ENCODE results near the gene AHR.
"Not testable (repeated sequence)": the region's sequence is repeated elsewhere in the genome, so short reads cannot be mapped to it uniquely, and the experiment has no call there.

AHR gene

GRCh38 chr7:17342756-17343155 is 44.3 kb downstream of the AHR start:
- no peak for DNase-seq

DNA sequence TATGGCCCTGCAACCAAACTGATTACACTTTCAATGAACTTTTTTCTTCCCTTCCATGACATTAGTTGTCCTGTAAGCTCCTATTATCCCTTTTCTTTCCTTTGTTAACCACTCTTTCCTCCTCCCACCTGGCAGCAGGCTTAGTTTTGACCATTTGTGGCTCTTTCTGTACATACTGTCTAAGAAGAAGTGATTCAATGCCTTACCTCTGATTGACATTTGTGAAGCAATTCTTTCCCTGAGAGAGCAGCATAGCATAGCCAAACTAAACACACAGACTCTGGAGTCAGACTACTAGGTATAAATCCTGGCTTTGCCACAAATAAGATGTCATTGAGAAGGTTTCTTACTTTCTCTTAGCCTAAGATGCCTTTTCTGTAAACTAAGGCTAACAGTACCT is 48.9 kb downstream of the AHR start:
- no peak for DNase-seq

- DNase-seq = not testable (repeated sequence)
Observed at GRCh38 chr7:17348932-17349331, 50.5 kb downstream of the AHR start.

DNA sequence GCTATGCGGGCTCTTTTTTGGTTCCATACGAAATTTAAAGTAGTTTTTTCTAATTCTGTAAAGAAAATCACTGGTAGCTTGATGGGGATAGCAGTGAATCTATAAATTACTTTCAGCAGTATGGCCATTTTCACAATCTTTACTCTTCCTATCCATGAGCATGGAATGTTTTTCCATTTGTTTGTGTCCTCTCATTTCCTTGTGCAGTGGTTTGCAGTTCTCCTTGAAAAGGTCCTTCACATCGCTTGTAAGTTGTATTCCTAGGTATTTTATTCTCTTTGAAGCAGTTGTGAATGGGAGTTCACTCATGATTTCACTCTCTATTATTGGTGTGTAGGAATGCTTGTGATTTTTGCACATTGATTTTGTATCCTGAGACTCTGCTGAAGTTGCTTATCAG is 51.9 kb downstream of the AHR start:
- DNase-seq = not testable (repeated sequence)

GRCh38 chr7:17353650-17354419 is 55.4 kb downstream of the AHR start:
- DNase-seq = not testable (repeated sequence)

GRCh38 chr7:17354473-17354872 is 56.0 kb downstream of the AHR start:
- DNase-seq = no peak

- no peak for DNase-seq
Observed at GRCh38 chr7:17355050-17355449, 56.6 kb downstream of the AHR start.

- no peak for DNase-seq
Observed at GRCh38 chr7:17357952-17358351, 59.5 kb downstream of the AHR start.

GRCh38 chr7:17359610-17360009 is 61.2 kb downstream of the AHR start:
- no peak for DNase-seq

DNA sequence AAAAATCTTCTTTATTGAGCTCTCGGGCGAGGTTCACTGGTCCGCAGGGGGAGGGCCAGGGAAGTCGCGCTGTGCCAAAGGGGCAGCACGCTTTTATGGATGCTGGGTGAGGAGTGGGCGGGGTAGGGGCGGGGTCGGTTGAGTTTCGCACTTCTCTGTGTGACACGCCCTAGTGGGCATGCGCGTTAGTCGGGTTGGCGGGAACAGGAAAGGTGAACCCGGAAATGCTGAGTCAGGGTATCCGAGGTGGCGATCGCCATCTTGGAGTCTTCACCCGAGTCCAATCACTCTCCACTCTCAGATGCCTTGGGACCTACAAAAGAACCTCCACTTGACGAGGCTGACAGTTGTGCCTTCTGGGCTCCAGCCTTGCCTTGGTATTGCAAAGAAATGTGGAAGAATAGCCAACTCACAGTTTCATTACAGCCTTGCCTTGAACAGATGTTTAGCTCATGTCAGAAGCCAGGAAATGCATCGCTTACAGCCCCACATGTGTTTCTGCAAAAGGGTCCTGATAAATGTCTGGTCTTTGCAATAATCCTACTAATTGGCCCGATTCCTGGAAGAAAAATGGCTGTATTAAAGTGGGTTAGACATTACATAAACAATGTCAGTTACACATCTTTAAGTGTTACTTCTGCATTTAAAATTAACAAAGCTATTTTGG is 64.1 kb downstream of the AHR start:
- no peak for DNase-seq

DNA sequence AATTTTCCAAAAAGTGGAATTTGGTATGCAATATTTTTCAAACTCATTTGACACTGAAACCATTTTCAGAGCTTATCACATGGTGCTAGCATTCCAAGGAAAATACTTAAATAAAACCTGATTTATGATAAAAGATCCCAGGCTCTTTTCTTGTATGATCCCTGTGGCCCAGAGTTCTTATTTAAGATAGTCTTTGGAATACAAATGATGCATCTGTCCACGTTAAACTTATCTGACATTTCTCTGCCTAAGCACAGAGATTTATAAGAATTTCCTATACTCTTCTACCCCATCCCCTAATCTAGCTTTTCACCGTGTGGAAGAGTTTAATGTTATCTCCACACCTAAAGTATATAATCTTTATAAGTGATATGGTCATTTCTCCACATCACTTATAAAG is 66.2 kb downstream of the AHR start:
- DNase-seq = no peak

- no peak for DNase-seq
Observed at GRCh38 chr7:17365775-17366174, 67.3 kb downstream of the AHR start.

GRCh38 chr7:17367502-17367901 is 69.0 kb downstream of the AHR start:
- DNase-seq = no peak

- DNase-seq = no peak
Observed at GRCh38 chr7:17368856-17369524, 70.5 kb downstream of the AHR start.

DNA sequence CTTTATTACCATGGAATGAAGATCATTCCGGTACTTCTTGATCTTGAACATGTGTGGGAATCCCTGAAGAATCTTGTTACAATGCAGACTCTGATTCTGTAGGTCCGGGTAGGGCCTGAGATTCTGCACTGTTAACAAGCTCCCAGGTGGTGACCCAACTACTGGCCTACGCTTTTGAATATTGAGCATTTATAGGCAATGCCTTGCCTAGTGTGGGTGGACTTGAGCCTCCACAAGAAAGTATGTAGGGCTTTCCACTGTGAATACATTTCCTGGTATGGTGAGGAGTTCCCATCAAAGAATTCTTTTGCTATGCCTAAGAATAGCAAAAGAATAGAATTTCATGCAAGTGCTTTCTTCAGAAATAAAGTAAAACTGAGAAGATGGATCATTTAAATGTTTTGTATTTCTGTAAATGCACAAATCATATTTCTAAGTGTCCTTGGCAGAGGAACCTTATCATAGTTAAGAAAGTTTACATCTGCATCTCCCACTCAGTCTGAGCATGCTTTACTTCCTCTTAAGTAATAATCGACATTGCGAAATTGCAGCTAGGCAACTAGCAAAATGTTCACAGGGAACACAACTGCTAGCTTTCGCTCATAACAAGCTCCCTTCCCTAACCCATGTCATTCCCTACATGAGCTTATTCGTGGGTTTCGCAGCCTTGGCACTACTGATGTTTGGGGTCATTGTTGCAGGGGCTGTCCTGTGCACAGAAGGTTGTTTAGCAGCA is 71.4 kb downstream of the AHR start:
- DNase-seq = no peak

GRCh38 chr7:17370901-17371585 is 72.6 kb downstream of the AHR start:
- DNase-seq = no peak

DNA sequence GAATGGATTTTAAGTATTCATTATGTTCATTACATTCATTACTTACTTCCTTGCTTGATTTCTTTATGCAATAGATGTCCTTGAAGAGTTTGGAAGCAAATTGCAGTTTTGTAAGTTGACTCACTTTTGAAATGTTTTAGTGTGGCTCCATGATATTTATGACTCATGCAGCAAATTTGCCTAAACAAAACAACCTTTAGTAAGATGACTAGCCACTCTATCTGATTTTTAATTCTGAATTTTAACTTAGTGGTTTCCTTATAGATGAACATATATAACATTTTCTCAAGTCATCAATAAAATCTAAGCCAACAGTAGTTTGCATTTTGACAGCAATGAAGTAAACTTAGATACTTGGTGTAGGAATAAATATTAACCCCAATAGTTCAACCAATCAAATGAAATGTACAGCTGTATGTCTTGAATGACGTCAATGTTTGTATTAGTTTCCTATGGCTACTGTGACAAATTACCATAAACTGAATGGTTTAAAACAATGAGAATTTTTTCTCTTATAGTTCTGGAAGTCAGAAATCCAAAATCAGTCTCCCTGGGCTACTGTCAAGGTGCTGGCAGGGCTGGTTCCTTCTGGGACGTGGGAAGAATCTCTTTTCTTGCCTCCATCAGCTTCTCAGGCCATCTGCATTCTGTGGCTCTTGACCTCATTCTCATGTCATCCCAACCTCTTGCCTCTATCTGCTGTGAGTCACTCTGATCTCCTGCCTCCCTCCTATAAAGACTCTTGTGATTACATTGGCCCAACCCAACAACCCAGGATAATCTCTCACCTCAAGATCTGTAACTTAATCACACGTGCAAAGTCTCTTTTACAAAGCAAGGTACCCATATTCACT is 73.4 kb downstream of the AHR start:
- DNase-seq = no peak

DNA sequence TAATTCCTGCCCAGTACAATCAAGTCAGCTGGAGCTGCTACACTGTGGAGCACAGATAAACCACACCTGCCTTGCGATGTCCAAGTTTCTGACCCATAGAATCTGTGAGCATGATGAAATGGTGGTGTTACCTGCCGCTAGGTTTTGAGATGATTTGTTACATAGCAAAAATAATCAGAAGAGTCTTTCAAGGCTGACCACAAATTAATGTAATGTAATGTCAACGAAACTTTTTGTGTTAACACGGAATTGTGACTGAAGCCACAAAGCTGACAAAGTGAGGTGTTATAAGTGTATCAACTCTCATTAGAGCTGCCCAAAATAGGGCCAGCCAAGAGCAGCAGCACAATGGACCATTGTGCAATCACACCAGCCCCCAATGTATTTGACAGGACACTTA is 75.7 kb downstream of the AHR start:
- DNase-seq = no peak

DNA sequence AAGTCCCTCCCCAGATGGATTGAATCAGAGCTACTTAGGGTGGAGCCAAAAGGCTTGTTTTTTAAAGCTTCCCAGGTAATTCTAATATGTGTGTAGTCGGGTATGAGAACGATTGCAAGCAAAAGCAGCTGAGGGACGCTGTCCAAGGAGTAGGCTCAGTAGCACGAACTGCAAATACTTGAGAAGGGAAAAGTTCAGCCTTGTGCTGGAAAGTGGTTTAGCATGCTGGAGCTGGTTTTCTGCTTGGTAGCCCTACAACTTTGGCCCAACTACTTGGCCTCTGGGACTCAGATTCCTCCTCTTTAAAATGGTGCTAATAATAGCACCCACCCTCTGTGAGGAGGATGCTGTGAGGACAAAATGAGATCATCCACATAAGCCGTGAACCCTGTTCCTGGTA is 76.2 kb downstream of the AHR start:
- DNase-seq = no peak

- no peak for DNase-seq
Observed at GRCh38 chr7:17376595-17376994, 78.1 kb downstream of the AHR start.

DNA sequence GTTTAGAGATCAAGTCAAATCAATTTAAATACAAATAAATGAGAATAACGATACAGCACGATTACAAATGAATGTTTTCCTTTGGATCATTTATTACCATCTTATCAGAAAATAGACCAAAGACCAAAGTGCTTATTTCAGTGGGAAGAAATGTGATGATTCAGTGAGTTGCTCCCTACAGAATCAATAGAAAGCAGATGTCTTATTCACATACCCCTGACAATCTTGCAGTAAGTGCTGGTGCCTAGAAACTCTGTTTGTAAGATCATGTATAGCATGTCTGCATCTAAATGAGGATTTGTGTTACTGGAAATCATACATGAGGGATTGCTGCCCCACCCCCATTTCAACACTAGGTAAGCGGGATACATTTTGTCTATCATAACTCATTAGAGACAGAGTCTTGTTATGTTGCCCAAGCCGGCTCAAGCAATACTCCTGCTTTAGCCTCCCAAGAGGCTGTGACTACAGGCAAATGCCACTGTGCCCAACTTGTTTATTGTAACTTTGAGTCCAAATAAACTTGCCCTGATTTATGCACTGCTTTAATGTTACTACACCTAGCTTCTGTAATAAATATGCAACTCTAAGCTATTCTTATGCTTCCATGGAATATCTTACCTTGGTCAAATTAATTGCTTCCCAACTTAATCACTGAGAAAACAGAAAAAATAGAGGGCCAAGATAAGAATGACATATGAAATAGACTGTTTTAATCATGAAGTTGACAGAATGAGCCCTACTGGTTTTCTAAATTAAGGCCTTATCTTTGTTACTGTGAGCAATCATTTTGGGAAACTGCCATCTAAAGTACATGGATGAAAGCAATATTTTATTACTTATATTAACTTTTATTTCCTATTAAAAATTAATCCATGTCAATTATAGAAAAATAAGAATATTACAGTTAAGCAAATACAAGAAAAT is 82.5 kb downstream of the AHR start:
- no peak for DNase-seq
